Adipose tissue (tissue), 3 donors: ENCODE measurements around the gene PACRG. TPM values are rescaled to one million over a fixed set of nuclear protein-coding genes. Genes with fewer than 3 reads are reported as not detected.

Experiments
- H3K27ac ChIP-seq: one replicate; pipeline ENCODE4 v1.5.1; 2013; ENCODE audit warnings: low read depth, low read length
- WGBS, 3 donors: extraction: QIAGEN DNeasy Blood & Tissue Kit; methylation state at CpG; one replicate each; pipeline ENCODE4 v1.1.7; 2013; 5-methylcytosine and 5-hydroxymethylcytosine counted together
- polyA plus RNA-seq, 3 donors: library from polyadenylated mRNA; stranded (reverse); fragments of 200-250 nt; gene quantifications; one replicate each; pipeline ENCODE4 v1.2.3, GENCODE V29; 2013
- donor health status: healthy with polysubstance abuse.
- donor health status: Bipolar disorder and iron deficiency.
- donor health status: healthy.

The PACRG gene
- polyA plus RNA-seq, 3 donors, result 0.34 to 4.8 TPM; not detected in 1

DNA sequence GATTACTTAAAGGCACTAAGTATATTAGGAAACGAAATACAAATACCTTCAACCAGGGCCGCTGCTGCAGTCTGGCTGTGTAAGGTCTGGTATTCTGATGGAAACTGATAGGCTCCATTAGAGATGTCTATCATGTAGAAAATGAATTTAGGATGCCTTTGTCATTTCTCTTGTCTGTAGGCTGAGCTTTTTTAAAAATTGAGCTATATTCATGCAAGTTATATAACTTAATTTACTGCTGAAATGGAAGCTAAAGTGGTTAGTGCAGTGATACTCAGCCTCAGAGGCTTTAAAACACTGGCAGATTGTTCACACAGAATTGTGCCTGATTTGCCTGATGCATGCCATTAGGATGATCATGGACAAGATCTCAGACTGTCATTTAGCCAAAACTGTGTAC lies 400.6 kb downstream of the PACRG start:
- 89 to 94% (median 89%) methylated on average over 2 of the region's 2 CpGs for WGBS, 3 donors
- no peak overlapping the region for H3K27ac ChIP-seq

DNA sequence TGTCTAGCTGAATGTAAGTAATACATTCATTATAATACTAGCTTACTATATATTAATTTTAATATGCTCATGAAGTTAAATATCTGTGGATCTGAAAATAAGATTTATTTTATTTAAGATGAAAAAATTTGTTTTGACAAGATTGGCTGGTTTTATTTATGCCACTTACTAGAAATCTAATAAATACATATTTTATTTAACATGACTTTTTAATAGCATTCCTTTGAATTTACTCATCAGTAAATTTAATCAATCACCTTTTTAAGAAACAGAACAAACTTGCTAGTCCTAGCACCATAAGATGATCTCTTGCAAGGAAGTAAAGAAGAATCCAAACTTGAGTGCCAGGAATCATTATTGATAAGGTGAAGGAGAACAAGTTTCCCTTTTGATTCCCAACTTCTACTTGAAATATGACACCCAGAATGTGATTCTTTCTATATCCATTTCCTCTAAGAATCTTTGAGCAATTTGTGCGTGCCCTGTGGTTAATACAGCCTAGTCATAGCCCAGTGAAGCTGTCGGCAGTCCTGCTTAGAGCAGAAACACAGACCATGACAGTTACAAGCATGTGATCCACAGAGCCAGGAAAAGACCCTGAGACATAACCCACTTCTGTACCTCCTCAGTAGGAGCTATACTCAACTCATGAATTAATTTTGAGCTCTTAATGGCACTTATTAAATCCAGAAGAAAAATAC lies 404.4 kb downstream of the PACRG start:
- no peak overlapping the region for H3K27ac ChIP-seq
- 69 to 75% (median 72%) methylated on average over 2 of the region's 2 CpGs for WGBS, 3 donors

DNA sequence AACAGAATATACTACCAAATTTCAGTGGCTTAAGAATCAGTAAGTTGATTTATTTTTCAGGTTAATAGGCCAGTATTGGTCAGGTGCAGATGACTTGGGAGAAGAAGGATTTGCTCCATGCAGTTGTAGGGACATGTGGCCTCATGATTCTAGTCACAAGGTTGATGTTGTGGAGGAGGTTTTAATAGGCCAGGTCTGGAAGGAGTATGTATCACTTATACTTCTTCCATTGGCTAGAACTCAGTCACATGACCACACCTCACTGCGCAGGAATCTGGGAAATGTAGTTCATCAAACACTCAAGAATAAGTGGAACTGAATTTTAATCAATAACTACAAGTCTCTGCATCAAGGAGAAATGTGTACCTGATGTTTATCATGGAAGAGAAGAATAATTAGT lies 405.2 kb downstream of the PACRG start:
- H3K27ac ChIP-seq, result no peak overlapping the region
- 87 to 97% (median 97%) methylated on average over 1 of the region's 1 CpG for WGBS, 3 donors

GRCh38 chr6:163133691-163134090 lies 405.9 kb downstream of the PACRG start:
- H3K27ac ChIP-seq, result no peak overlapping the region
- WGBS, 3 donors, result 74 to 90% (median 80%) methylated on average over 6 of the region's 6 CpGs

- WGBS, 3 donors, result 84 to 91% (median 88%) methylated on average over 10 of the region's 10 CpGs
- H3K27ac ChIP-seq, result no peak overlapping the region
These were observed 409.1 kb downstream of the PACRG start for GRCh38 chr6:163136681-163137397.

DNA sequence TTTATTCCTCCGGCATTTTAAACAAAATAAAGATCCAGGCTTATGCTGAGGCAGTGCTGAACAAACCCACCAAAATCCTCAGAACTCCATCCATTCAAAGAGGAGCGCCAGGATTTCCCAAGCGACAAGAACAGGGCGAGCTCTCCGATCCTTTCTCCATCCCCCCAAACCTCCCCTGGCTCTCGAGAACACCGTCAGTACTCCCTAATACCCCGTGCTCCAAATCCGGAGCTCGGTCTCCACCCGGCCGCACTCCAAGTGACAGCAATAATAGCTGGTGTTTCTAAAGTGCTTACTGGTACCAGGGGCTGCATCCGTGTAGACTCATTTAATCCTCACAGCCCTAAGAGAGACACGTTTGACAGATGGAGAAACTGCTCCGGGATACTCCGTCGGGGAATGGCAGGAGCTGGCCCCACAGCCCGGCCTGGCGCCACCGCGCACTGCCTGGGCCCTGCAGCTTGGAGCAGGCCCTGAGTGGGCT lies 409.7 kb downstream of the PACRG start:
- no peak overlapping the region for H3K27ac ChIP-seq
- 93 to 95% (median 93%) methylated on average over 21 of the region's 21 CpGs for WGBS, 3 donors

GRCh38 chr6:163146036-163146435 lies 418.3 kb downstream of the PACRG start:
- no peak overlapping the region for H3K27ac ChIP-seq
- WGBS, 3 donors, result 72 to 77% (median 76%) methylated on average over 4 of the region's 4 CpGs

DNA sequence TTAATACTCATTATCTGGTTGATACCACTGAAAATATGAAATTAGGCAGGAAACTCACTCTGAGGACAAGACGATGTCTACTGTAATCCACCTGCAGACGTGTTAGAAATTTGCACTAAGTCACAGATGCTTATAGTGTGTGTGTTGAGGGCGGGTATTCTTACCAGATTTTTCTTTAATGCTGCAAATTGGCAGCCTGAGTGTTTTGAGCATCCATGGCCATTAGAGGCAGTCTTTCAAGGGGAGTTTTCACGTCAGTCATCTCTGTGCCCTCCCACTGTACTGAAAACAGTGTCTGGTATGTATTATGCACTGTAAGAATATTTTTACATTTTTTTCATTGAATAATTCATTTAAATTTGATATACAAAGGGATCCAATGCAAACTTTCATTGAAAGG lies 420.2 kb downstream of the PACRG start:
- H3K27ac ChIP-seq, result no peak overlapping the region
- WGBS, 3 donors, result 68 to 78% (median 78%) methylated on average over 4 of the region's 4 CpGs

GRCh38 chr6:163148451-163149278 lies 420.9 kb downstream of the PACRG start:
- no peak overlapping the region for H3K27ac ChIP-seq
- WGBS, 3 donors, result 57 to 79% (median 73%) methylated on average over 22 to 24 of the region's 24 CpGs

DNA sequence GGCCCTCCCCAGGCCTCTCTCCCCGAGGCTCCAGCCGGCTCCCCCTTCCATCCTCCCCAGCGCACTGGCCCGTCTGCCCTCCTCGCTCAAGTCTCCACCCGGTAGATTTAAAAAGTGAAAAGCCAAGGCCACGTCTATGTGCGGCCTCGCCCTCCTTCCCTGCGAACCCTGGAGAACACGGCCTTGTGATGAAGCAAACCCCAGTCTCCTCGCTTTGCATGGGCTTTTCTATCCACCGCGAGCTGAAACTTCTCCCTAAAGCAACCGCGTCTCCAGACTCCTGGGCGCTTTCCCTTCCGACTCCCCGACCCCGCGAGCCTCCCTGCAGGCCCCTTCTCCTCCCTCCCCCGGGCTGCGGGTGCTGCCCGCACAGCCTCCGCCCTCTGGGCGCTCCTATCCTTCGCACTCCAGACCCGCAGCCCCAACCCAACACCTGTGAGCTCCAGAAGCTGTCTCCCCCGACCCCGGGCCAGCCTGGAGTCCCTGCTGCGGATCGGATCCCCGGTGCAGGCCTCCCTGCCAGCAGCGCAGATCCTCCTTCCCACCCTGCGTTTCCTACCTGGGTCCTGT lies 421.6 kb downstream of the PACRG start:
- H3K27ac ChIP-seq, result no peak overlapping the region

DNA sequence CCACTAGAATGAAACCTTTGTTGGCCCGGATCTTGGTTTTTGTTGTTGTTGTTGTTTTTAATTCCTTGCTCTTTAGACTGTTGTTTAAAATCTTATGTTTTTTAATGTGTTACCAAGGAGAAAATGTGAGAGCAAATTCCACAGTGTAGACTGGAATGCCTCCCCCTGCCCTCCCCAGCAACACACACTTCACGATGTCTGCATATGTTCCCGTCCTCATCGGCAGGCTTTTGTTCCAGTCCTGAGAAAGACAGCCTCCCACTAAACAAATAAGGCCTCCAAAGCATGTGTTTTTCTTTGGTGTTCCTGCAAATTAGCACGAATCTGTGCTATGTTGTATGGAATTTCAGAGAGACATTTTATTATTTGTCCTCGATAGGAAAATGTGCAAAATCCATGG lies 423.4 kb downstream of the PACRG start:
- H3K27ac ChIP-seq, result no peak overlapping the region
- 61 to 77% (median 75%) methylated on average over 6 of the region's 6 CpGs for WGBS, 3 donors

More for the DNA sequence above, 421.6 kb downstream of the PACRG start:
- WGBS, 3 donors, result 65 to 86% (median 71%) methylated on average over 34 to 35 of the region's 35 CpGs

- 87 to 91% (median 89%) methylated on average over 6 of the region's 6 CpGs for WGBS, 3 donors
These were observed 424.9 kb downstream of the PACRG start for GRCh38 chr6:163152701-163153100.

DNA sequence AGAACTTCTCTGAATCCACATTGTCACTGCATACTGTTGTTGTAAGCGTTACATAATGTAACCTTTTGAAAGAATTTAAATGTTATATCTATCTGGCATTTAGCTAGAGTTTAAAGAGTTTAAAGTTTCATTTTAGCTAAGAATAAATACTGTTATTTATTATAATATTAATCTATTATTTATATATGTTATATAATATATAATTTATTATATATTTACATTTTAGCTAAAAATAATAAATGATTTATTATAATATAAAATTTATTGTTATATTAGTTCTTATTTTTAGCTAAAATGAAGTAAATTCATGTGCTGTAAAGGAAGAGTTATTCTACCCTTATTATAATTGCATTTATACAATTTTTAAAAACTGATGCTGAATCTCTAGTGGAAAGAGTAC lies 431.3 kb downstream of the PACRG start:
- no peak overlapping the region for H3K27ac ChIP-seq
- WGBS, 3 donors, result 89 to 92% (median 91%) methylated on average over 1 of the region's 1 CpG

More at GRCh38 chr6:163152701-163153100, 424.9 kb downstream of the PACRG start:
- no peak overlapping the region for H3K27ac ChIP-seq

- H3K27ac ChIP-seq, result no peak overlapping the region
- WGBS, 3 donors, result 75 to 87% (median 79%) methylated on average over 10 of the region's 10 CpGs
These were observed 431.9 kb downstream of the PACRG start for GRCh38 chr6:163159689-163160088.

DNA sequence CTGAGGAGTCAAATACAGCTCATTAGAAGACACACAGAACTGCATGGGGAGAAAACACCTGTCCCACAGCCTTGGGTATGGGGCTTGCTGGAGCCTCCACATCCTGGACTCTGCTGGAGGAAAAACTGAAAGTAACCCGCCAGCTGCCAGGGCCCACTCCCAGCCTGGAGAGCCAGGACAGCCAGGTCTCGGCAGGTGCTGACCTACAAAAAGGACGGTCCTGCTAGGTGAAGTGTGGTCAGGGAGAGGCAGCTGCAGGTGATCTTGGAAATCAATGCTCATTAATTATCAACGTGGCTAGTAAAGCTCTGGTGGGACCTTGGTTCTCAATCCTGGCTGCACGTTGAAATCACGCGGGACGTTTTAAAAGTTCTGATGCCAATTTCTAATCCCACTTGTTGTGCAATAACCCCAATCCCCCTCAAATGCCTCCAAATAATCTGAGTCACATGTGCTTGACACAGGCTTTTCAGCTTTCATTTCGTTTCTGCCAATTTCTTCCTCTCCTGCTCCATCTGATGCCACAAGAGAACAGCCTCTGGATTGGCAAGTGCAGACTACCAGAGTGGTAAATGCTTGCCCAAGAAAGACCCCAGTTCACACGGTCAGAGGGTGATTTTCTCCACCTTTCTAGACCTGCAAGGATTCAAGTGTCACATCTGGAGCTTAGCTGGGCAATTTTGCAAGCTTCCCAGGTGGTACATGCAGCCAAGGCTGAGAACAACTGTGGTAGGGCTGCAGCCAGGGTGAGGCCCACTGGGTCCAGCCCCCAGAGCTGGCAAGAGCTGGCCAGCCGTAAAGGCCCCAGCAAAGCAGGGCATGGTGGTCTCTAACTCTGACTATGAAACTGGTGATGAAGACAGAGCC lies 434.5 kb downstream of the PACRG start:
- 57 to 84% (median 77%) methylated on average over 11 of the region's 11 CpGs for WGBS, 3 donors
- H3K27ac ChIP-seq, result no peak overlapping the region

GRCh38 chr6:163162874-163163213 lies 435.1 kb downstream of the PACRG start:
- 61 to 75% (median 69%) methylated on average over 6 of the region's 6 CpGs for WGBS, 3 donors
- no peak overlapping the region for H3K27ac ChIP-seq

DNA sequence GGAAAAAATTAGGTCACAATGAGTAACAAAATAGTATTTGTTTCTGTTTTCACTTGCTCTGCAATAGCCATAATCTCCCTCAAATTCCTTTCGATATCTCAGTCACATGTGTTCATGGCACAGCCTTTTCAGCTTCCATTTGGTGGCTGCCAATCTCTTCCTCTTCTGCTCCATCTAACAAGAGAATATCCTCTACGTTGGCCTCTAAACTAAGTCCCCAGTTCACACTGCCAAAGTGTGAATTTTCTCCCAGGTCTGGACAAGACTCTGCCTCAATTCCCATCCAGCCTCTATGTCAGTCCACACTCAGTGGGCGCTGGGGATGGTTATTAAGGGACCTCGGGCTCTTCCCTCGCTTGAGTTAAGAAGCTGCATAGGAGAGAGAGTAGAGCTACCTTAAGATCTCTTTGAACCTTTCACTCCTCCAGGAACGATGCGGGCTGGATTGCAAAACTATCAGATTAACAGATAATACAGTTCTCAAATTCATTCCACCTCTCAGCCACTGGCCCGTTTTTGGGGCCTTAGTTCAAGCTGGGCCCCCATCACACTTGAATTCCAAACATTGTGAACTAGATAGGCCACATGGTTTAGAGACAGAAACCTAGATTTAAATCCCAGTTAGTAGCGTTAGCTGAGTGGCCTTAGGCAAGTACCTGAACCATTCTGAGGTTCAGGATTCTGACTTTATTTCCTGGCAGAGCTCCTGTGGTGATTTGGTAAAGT lies 436.6 kb downstream of the PACRG start:
- WGBS, 3 donors, result 82 to 84% (median 84%) methylated on average over 9 of the region's 9 CpGs

More for the DNA sequence above, 436.6 kb downstream of the PACRG start:
- H3K27ac ChIP-seq, result no peak overlapping the region
